IPS-18c (cell line): ENCODE results near the gene UBE2E2.
"Not testable (repeated sequence)": the region's sequence is repeated elsewhere in the genome, so short reads cannot be mapped to it uniquely, and the experiment has no call there.

Experiments used
- H3K4me3 ChIP-seq: 2 replicates; pipeline ENCODE4 v1.7.0; 2013; ENCODE audit warnings: low read depth, mild to moderate bottlenecking, low read length, moderate library complexity; ENCODE audit not compliant: insufficient read depth
- H3K9me3 ChIP-seq: one replicate; pipeline ENCODE4 v1.6.1; 2013; ENCODE audit warnings: mild to moderate bottlenecking, low read length, moderate library complexity; ENCODE audit not compliant: control insufficient read depth, insufficient read depth

The UBE2E2 gene

DNA sequence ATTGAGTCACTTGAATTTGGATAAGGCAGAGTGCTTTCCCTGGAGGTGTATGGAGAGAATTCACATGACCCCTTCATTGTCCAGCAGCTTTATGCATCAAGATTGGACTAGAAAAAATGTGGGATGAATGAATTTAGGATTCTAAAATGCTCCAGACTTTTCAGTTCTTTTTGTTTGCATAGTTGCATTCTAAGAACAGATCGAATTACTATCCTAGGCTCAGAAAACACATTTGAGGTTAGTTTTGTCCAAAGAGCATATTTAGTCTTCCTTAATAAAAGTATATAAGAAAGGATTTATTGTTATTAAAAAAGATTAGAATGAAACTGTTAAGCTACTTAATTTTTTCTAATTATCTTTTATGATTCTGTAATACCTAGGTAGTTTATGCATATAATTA, 127.4 kb downstream of the UBE2E2 start:
- H3K9me3 ChIP-seq, result no peaks in the 10 kb centered on the region
- H3K4me3 ChIP-seq, result no peak overlapping the region

DNA sequence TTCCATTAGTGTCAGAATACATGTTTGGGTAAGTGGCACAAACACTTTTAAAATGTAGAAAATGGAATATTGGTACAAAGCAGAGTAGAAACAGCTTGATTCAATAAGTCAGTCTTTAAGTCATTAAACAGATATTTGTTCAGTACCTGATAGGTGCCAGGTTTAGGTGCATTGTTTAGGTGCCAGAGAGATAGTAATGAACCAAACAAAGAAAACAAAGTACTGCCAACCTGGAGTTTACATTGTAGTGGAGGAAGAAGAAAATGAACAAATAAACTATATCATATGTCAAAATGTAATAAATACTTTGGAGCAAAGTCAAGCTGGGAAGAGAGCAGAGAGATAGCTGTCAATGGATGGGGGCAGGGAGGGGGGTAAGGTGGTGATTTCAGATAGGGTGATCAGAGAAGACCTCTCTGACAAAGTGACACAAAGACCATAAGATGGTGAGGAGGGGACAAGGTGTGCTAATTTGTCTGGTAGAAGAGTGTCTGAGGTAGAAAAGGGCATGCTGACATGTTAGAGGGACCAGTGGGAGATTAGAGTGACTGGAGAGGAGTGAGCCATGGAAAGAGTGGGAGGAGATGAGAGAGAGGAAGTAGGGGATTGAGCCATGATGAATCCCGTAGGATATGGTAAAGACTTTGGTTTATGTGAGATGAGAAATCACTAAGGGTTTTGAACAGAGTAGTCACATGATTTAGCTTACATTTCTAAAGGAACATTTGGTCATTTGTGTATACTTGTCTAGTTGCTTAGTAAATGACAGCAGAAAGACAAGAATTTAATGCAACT, 128.2 kb downstream of the UBE2E2 start:
- H3K4me3 ChIP-seq, result no peak overlapping the region
- H3K9me3 ChIP-seq, result no peaks in the 10 kb centered on the region

DNA sequence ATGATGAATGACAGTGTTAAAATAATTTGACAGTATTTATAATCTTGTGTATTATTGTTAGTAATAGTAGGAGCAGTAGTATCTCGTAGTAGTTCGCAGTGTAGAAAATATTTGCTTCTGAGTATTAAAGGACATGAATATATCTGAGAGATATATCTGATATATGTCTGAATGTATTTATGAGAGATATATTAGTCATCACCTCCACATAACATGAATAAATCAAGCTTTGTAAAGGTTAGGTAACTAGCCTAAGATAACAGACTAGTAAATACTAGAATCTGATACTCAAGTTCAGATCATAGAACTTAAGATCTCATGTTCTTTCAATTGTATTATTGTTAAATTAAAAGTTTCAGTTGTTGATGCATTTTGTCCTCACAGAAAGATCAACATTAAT, 130.5 kb downstream of the UBE2E2 start:
- no peak overlapping the region for H3K4me3 ChIP-seq
- no peaks in the 10 kb centered on the region for H3K9me3 ChIP-seq

DNA sequence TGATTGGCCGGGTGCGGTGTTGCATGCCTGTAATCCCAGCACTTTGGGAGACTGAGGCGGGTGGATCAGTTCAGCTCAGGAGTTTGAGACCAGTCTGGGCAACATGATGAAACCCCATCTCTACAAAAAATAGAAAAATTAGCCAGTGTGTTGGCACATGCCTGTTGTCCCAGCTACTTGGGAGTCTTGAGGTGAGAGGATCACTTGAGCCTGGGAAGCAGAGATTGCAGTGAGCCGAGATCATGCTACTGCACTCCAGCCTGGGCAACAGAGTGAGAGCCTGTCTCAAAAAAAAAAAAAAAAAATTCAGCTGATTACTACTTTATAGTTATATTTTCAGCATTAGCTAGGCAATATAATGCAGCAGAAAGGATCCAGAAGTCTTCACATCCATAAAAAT, 133.7 kb downstream of the UBE2E2 start:
- not testable (repeated sequence) for H3K9me3 ChIP-seq, H3K4me3 ChIP-seq

DNA sequence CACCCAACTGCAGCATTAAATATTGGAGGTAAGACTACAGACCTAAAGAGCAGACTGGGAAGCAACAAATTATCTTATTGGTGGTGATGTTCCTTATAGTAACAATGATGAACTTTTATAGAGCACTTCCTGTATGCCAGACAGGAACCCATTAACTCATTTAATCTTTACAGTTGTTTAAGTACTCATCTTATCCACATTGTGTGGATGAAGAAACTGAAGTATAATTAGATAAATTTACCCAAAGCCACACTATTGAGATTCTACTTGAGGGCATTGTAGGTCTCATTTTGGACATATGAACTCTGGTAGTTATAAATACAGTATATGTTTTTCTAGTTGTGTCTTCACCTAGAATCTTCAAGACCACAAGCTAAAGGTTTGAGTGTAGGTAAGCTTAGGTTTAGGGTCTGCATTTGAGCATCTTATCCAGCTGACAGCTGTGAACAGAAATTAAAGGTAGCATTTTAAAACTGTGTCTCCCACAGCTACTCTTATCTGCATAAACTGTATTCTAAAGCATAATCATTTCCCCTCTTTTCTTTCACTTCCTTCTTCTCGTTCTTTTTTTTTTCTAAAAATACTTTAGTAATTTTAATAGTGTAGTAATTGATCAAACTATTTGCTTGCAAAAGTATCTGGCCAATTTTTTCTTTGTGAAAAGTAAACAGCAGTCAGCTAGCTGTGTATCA, 138.2 kb downstream of the UBE2E2 start:
- H3K9me3 ChIP-seq, result no peaks in the 10 kb centered on the region
- no peak overlapping the region for H3K4me3 ChIP-seq

DNA sequence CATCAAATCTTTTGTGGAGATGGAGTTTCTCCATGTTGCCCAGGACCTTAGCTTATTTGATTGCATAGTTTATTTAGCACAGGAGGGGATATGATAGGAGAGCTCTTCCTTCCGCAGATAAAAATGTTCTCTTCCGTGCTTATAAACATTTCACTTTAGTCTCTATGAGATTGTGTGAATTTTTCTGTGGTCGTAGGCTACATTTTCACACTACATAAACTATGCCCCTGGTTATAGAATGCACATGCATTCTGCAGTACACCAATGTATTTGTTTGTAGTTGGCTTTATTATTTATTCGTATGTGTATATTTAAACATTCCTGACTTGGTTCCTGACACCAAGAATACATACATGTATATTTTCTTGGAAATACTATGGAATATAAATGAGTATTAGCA, 139.2 kb downstream of the UBE2E2 start:
- H3K9me3 ChIP-seq, result no peaks in the 10 kb centered on the region
- H3K4me3 ChIP-seq, result no peak overlapping the region

DNA sequence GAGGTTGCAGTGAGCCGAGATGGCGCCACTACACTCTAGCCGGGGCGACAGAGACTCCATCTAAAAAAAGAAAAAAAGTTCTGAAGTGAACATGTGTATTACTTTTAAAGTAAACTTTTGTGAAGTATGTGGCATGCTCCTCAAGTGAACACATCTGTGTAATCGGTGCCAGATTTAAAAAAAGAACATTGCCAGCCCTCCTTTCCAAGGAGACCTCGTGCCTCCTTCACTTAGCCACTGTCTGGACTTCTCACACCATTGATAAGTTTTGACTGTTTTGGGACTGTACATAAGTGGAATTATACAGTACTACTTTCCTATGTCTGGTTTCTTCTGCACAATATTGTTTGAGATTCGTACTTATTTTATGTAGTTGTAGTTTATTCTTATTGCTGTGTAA, 140.4 kb downstream of the UBE2E2 start:
- H3K9me3 ChIP-seq, result no peaks in the 10 kb centered on the region

DNA sequence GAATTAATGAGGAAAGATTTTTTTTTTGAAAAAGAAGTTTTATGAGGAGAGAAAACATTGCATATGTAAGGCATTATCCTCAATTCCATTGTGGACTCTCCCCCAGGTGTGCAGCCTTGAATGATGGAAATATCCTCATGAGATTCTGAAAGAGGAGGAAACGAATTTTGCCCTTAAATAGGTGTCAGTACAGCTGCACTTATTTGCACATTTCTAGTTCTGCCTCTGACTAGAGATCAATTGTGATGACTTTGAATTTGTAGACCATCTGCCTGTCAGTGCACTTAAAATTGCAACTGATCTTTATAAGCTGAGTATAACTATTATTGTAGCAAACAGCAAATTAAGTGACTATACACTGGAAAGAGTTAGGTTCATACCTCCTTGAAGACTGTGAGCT, 141.8 kb downstream of the UBE2E2 start:
- H3K9me3 ChIP-seq, result peaks cover 3% of the 10 kb centered on the region
- H3K4me3 ChIP-seq, result no peak overlapping the region

More for the DNA sequence above, 140.4 kb downstream of the UBE2E2 start:
- H3K4me3 ChIP-seq, result no peak overlapping the region

DNA sequence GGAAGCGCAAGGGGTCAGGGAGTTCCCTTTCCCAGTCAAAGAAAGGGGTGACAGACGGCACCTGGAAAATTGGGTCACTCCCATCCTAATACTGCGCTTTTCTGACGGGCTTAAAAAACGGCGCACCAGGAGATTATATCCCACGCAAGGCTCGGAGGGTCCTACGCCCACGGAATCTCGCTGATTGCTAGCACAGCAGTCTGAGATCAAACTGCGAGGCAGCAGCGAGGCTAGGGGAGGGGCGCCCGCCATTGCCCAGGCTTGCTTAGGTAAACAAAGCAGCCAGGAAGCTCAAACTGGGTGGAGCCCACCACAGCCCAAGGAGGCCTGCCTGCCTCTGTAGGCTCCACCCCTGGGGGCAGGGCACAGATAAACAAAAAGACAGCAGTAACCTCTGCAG, 146.3 kb downstream of the UBE2E2 start:
- not testable (repeated sequence) for H3K4me3 ChIP-seq, H3K9me3 ChIP-seq

DNA sequence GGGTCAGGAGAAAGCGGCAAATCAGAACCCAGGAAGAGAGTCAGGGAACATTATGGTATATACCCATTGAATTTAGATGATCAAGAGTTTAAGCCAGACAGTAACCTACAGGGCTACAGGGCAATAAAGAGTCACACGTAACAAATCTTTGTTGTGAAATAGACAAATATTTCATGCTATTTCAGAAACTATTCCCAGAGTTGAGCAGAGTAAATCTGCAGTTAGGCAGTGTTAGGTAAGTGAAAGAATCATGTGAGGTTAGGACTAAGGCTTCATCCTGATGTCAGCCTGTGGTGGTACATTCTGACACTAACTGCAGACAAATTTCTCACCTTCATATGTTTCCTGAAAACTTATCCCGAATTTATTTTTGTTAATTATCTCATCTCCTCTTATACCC, 153.0 kb downstream of the UBE2E2 start:
- Histone ChIP-seq H3K4me3 (no peak overlapping the region), H3K9me3 (no peaks in the 10 kb centered on the region)

DNA sequence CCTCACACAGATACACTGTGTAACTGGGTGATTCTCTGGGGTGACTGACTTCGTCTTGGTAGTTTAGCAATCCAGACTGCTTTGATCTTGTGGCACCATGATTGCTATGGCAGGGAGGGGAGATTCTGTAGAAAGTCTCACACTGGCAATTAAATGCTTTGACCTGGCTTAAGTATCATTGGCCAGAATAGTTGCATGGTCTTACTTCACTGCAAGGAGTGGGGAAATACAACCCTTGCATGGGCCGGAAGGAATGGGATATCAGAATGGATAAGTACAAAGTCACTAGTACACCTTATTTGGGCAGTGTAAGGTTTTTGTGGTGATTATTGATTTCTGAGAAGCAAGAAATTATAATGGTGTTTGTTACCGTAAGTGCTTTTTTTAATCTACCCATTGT, 153.8 kb downstream of the UBE2E2 start:
- no peaks in the 10 kb centered on the region for H3K9me3 ChIP-seq

DNA sequence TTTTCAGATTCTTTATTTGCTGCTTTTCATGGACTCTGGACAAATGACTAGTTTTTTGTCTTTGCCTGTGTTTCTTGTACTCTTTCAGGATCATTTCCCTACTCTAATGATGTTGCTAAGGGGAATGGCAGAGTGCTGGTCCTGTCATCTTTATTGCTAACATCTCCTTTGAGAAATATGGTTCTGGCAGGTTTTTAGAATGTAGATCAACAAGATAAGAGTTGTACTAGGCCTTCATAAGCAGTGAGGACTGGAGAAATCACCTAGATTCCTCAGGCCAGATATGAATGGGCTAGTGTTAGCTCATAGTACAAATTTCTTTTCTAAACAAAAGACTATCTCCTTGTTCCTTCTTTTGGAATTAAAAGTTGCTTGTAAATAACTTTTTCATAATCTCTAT, 156.0 kb downstream of the UBE2E2 start:
- no peak overlapping the region for H3K4me3 ChIP-seq
- peaks cover 3% of the 10 kb centered on the region for H3K9me3 ChIP-seq

More for the DNA sequence above, 153.8 kb downstream of the UBE2E2 start:
- H3K4me3 ChIP-seq, result no peak overlapping the region

DNA sequence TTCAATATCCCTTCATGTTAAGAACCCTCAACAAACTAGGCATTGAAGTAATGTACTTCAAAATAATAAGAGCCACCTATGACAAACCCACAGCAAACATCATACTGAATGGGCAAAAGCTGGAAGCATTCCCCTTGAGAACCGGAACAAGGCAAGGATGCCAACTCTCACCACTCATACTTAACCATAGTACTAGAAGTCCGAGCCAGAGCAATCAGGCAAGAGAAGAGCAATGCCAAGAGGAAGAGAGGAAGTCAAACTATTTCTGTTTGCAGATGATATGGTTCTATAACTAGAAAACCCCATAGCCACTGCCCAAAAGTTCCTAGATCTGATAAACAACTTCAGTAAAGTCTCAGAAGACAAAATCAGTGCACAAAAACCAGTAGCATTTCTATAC, 161.9 kb downstream of the UBE2E2 start:
- H3K4me3 ChIP-seq, result no peak overlapping the region
- peaks cover 3% of the 10 kb centered on the region for H3K9me3 ChIP-seq

DNA sequence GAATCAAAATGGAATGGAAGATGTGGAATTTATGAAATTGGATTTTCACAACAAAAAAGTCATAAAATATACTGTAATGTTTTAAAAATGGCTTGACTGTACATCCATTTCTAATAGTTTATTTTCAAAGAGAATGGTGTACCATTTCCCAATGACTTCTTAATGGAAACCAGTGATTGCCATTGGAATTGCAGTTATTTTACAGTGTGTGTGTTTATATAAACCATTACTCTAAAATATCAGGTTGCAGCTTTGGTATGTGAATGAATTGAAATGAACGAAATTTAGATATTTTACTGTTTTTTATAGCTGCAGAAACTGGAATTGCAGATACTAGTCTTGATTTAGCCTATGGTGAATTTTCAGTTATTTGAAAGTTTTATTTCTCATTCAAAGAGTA, 165.6 kb downstream of the UBE2E2 start:
- Histone ChIP-seq H3K9me3 (no peaks in the 10 kb centered on the region), H3K4me3 (no peak overlapping the region)

DNA sequence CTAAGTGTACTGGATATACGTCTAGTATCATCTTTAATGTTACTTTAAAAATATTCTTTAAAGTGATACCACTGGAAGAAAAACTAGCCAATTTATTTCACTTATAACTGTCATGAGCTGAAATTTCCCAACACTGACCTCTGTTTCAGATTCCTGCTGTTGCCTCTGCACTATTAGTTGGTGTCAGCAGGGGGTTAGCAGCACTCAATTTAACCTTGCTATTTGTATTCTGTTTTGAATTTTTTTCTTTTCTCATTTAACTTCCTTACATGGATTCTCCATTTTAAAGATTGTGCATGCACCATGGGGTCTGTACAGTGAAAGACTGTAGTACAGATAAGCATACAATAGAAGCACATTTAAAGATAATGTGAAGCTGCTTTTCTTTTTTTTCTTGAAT, 169.2 kb downstream of the UBE2E2 start:
- Histone ChIP-seq H3K4me3 (no peak overlapping the region), H3K9me3 (no peaks in the 10 kb centered on the region)

DNA sequence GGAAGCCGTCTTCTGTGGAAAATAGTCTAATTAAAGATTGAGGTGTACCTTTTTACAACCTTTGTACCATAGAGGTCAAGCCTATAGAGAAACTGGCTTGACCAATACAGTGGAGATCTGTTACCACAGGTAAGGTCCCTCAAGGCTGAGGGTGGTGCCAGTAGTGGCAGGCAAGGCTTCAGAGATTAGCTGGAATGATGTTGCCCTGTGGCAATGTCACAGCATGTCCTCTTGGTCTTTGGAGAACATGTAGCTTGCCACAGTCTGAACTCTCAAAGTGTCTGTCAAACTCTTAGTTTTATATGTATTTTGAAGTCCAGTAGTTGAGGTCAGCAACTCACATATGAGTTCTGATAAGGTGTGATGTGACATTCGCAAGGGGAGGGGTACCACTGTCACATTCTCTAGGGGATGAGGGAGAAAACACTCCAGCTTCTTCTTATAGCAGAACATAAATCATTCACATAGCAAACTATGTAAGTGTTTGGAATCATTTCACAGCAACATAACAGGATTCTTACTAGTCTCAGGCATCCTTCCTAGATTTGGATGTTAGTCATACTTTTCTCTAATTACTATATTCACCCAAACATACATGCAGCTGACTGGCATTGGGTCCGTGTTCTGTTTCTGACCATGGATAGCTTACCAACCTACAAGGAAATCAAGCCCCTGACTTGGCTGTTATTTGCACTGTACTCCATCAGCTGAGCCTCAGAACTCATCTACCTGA, 173.6 kb downstream of the UBE2E2 start:
- H3K9me3 ChIP-seq, result no peaks in the 10 kb centered on the region
- H3K4me3 ChIP-seq, result no peak overlapping the region

DNA sequence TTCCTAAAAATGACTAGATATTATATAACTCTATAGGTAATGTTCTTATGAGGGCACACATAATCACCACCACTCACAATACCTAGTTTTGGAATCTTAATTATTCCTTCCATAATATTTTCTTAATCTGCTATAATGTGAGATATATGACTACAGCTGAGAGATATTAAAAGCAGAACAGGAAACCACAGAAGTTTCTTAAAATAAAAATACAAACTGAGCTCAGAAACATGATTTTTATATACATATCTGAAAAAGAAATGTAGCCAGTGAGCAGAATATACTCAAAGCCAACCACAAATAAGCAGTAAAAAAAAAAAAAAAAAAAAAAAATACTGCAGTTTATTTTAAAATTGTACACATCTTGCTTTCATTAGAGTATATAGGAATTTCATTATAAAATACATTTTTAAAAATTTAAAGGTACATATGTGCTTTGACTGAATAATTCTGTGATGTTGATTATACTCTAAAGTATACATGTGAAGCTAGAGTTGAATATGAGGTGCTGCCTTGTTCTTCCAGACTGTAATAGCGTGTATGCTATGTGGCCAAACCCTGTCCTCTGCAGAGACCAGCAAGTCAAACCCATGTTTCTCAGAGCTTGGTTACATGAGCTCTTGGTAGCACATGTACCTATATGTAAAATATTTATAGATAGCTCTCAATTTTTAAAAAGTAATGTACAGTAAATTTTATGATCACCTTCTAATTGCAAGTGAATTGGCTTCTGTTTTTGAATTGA, 175.0 kb downstream of the UBE2E2 start:
- no peak overlapping the region for H3K4me3 ChIP-seq

More for the DNA sequence above, 175.0 kb downstream of the UBE2E2 start:
- no peaks in the 10 kb centered on the region for H3K9me3 ChIP-seq
